H4 (cell line): ENCODE data around the gene TM7SF2. TPM values are rescaled to one million over a fixed set of nuclear protein-coding genes. Genes with fewer than 3 reads are reported as not detected.

Source experiments
- DNase-seq: peaks from one replicate; pipeline ENCODE4 v3.0.0-alpha.2; 2015; ENCODE audit warnings: low spot score
- total RNA-seq: library from RNA; depleted of rRNA; stranded (reverse); fragments of >200 nt; shearing (Covaris generic); gene quantifications from 2 replicates; pipeline ENCODE4 v1.2.3, GENCODE V29; 2014

Gene TM7SF2
- total RNA-seq, 1 experiment from 2014 or later = 3.2 TPM

DNA sequence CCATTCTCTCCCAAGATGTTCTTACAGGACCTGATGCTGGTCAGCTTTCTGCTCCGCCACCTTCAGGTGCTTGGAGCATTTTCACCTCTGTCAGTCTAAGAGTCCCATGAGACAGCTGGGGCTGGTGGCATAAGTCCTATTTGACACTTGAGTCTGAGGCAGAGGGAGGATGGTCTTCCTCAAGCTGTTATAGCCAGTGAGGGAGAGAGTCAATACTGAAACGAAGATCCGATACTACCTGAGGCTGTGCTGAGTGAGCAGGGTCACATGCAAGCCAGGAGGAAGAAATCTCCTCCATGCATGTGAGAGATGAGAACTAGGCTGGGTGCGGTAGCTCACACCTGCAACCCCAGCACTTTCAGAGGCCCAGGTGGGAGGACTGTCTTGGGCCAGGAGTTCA, 22.1 kb upstream of the TM7SF2 start:
- DNase-seq = no peak

DNA sequence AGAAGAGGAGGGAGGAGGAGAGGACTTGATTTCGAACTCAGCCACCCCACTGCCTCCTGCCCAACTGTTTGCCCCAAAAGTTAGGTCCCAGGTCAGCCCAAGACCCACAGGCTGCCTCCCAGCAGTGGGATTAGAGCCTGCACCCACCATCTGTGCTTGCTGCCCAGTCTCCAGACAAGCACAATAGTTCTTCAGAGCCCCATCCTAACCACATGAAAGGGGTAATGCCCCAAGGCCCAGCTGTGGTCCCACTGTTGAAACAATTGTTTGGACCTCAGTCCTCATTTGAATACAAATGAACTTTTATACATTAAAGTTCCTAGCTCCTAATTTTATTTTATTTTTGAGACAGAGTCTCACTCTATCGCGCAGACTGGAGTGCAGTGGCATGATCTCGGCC, 21.0 kb upstream of the TM7SF2 start:
- DNase-seq = no peak

DNA sequence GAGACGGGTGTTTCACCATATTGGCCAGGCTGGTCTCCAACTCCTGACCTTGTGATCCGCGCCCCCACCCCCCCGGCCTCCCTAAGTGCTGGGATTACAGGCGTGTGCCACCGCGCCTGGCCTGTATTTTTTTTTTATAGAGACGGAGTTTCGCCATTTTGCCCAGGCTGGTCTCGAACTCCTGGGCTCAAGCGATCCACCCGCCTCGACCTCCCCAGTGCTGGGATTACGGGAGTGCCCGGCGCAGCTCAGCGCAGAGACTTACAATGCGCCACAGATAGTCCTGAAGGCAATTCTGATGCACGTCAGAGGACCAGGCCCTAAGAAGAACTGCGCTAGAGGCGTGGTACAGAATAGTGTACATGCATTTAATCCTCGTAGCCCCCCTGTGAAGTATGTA, 16.2 kb upstream of the TM7SF2 start:
- DNase-seq = no peak

DNA sequence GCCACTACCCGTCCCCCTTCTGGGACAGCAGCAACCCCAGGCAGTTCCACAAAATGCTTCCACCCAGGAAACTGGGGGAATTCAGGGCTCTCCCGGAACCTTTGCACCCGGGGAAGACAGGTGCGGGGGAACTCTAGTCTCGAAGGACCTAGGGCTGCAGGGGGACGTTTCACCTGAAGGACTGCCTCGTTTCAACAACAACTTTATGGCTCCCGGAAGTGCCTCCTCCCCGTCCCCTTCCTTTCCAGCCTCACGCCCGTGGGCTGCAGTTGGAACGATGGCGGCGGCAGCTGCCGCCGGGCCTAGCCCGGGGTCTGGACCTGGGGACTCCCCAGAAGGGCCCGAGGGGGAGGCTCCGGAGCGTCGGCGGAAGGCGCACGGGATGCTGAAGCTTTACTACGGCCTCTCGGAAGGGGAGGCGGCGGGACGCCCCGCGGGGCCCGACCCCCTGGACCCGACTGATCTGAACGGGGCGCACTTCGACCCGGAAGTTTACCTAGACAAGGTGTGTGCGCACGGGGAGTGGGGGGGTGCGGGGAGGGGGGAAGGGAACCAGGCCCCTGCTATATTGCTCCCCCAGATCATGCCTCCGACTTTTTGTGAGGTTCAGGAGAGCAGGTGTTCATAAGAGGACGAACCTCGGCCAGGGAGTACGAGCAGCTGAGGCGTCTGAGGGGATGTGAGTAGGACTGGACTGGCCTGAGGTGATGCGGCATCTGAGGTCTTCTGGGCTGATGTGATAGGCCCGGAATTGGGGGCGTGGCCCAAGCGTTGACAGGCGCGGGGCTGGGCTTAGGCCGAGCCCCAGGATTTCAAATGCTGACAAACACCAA, 15.5 kb upstream of the TM7SF2 start, which contains the start of gene VPS51:
TSS of gene VPS51 (plus strand) at position 241 of the 833 bp plus-strand sequence. CDS start at position 278, 37 bp downstream.
- DNase-seq = peak; percentile 83

DNA sequence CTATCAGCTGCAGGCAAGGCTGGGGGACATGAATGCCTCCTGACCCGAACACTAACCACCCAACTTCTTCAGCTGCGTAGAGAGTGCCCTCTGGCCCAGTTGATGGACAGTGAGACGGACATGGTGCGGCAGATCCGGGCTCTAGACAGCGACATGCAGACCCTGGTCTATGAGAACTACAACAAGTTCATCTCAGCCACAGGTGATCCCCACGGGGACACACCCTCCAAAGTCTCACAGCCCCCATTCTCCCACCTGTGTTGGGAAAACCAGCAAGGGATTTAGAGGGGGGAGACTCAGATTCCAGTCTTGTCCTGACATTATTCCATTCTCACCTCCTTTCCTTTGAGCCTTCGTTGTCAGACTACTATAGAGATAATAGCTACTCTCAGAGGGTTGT, 14.7 kb upstream of the TM7SF2 start:
- DNase-seq = no peak

DNA sequence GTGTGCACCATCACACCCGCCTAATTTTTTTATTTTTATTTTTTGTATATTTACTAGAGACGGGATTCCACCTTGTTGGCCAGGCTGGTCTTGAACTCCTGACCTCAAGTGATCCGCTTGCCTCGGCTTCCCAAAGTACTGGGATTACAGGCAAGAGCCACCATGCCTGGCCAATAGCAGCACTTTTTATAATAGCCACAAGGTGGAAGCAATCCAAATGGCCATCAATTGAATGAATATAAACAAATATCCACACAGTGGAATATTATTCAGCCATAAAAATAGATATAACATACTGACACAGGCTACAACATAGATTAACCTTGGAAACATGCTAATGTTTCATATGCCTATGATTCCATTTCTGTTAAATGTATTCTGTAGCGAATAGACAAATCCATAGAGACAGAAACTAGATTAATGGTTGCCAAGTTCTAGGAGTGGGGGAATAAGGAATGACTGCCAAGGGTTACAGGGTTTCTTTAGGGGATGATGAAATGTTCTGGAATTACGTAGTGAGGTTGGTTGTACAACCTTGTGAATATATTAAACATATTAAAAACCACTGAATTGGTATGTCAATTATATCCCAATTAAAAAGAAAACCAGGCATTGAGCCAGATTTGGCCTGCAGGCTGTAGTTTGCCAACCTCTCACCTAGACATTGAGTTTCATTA, 10.9 kb upstream of the TM7SF2 start:
- no peak for DNase-seq

DNA sequence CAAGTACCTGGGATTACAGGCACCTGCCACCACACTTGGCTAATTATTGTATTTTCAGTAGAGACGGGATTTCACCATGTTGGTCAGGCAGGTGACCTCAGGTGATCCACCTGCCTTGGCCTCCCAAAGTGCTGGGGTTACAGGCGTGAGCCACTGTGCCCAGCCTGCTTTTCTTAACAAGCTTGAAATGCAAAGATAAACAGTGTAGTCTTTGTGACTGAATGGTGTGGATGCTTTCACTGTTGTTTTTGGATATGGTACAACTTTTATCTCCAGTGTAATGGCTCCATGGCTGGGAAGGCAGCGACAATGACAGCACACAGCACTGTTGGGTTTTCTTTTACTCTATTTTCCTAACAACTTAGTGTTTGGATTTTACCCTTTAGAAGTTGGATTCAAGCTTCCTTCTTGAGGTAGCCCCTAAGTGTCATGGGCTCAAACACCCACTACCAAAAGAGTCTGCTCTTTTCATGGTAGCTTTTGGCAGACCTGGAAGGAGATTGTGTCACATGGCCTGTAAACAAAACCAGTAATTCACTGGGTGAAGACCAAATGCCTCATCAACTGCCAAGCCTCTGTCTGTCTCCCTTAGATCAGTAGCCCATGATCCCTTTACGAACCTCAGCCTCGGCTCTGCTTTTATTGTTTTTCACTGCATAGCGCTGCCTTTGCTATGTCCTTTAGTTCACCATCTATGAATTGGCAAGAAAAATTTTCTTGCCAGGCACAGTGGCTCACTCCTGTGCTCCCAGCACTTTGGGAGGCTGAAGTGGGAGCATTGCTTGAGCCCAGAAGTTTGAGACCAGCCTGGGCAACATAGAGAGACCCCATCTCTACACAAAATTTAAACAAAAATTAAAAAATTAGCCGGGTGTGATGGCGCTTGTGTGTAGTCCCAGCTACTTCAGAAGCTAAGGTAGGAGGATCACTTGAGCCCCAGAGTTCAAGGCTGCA, 9.3 kb upstream of the TM7SF2 start:
- DNase-seq = no peak

DNA sequence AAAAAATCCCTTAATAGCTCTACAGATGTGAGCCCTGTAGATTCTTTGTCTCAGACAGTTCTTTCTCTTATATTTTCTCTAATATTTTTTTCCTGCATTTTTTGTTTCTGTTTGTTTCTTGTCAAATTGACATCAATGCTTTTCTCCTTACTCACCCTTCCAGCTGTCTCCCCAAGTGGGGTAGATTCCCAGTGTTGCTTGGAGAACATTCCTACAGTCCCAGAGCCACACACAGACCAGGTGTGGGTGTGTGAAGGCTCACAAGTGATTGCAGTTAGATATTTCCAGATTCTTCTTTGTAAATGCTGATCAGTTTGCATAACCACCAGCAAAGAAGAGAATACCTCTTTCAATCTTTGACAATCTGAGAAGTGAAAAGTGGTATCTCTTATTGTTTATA, 8.2 kb upstream of the TM7SF2 start:
- no peak for DNase-seq

DNA sequence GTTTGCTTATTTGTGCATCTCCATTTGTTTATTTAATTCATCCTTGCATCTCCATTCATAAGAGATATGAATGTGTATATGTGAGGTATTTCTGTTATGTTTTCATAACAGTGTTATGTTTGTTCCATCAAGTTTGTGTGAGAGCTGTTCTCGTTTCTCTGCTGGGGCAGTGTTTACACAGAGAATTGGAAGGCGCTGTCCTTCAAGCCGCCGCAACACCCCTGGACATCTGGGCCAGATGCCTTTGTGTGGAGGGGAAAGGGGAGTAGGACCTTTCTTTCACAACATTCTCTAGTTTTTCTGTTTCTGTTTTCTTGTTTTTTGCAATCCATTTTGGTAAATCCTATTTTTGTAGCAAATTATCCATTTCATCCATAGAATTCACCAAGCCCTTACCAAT, 7.0 kb upstream of the TM7SF2 start:
- DNase-seq = no peak

DNA sequence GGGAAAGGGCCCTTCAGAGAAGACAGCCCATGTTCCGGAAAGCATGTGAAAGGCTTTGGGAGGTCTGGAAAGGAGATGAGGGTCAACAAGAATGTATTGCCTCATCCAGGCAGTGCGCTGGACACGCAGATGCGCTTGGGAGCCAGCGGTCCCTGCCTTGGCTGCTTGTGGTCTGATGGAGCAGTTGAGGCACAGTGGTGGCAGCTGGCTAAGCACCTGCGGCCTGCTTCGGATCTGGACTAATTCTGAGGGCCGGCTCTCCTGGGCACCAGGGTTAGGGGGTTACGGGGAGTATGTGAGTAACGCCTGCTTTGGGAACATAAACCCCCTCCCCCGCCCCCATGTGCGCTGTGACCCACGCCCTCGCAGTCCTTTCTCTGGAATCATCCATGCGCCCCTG, 4.6 kb upstream of the TM7SF2 start:
- no peak for DNase-seq

DNA sequence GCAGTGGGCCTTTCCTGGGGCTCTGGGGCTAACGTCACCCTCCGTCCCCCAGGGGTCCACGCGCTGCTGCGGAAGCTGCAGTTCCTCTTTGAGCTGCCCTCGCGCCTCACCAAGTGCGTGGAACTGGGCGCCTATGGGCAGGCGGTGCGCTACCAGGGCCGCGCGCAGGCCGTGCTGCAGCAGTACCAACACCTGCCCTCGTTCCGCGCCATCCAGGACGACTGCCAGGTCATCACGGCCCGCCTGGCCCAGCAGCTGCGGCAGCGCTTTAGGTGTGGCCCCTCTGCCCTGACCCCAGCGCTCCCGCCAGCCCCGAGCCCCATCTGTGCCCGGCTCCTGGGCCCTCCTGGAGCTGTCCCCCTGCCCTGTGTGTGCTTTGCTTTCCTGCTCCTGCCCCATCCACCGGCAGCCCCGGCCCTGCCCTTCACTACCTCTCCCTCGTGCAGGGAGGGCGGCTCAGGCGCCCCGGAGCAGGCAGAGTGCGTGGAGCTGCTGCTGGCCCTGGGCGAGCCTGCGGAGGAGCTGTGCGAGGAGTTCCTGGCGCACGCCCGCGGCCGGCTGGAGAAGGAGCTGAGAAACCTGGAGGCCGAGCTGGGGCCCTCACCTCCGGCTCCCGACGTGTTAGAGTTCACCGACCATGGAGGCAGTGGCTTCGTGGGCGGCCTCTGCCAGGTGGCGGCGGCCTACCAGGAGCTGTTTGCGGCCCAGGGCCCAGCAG, 3.8 kb upstream of the TM7SF2 start:
- no peak for DNase-seq

DNA sequence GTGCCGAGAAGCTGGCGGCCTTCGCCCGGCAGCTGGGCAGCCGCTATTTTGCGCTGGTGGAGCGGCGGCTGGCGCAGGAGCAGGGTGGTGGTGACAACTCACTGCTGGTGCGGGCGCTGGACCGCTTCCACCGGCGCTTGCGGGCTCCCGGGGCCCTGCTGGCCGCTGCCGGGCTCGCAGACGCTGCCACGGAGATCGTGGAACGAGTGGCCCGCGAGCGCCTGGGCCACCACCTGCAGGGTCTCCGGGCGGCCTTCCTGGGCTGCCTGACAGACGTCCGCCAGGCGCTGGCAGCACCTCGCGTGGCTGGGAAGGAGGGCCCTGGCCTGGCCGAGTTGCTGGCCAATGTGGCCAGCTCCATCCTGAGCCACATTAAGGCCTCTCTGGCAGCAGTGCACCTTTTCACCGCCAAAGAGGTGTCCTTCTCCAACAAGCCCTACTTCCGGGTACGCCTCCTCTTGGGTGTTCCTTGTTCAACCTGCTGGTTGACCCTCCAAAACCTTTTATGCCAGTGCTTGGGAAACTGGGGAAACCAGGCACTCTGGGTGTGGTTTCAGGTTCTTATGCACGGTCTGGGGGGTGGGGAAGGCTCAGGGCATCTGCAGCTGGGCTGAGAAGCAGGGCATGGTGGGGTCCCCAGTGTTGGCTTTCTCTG, 3.1 kb upstream of the TM7SF2 start:
- no peak for DNase-seq

DNA sequence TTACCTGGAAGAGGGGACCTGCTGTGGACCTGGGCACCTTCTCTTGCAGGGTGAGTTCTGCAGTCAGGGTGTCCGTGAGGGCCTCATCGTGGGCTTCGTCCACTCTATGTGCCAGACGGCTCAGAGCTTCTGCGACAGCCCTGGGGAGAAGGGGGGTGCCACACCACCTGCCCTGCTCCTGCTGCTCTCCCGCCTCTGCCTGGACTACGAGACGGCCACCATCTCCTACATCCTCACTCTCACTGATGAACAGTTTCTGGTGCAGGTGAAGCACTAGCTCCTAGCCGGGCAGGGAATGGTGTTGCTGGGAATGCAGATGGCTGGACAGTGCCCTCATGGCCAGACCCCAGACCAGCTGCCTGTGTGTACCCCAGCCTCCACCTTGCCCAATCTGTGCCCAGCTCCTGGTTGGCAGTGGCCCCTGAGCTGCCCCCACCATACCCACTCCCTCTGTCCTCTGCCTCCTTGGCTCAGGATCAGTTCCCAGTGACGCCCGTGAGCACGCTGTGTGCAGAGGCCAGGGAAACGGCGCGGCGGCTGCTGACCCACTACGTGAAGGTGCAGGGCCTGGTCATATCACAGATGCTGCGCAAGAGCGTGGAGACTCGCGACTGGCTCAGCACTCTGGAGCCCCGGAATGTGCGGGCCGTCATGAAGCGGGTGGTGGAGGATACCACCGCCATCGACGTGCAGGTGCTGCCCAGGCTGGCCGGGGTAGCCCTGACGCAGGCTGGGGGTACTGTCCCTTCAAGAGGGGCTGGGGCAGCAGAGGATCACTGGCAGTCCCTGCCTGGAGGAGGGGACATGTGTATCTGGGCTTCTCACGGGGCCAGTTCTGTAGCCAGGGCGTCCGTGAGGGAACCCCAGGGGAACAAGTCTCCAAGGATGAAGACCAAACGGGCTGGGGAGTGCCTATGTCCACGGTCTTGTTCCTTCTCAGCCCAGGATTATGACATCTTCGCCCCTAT, 2.2 kb upstream of the TM7SF2 start:
- DNase-seq = no peak

DNA sequence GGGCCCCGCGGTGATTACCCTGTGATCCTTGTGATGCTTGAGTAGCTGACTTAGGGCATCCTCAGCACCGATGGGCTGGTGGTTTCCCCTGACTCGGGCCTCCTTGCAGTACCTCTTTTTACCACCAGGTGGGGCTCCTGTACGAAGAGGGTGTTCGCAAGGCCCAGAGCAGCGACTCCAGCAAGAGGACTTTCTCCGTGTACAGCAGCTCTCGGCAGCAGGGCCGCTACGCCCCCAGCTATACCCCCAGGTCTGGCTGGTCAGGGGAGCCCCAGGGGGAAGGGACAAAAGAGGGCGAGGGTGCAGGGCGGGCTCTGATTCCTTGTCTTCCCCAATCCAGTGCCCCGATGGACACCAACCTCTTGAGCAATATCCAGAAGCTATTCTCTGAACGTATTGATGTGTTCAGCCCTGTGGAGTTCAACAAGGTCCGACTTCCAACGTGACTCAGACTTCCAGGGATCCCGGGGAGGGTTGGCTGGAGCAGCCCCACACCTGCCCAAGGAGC, 1.3 kb upstream of the TM7SF2 start:
- DNase-seq = peak; percentile 63

DNA sequence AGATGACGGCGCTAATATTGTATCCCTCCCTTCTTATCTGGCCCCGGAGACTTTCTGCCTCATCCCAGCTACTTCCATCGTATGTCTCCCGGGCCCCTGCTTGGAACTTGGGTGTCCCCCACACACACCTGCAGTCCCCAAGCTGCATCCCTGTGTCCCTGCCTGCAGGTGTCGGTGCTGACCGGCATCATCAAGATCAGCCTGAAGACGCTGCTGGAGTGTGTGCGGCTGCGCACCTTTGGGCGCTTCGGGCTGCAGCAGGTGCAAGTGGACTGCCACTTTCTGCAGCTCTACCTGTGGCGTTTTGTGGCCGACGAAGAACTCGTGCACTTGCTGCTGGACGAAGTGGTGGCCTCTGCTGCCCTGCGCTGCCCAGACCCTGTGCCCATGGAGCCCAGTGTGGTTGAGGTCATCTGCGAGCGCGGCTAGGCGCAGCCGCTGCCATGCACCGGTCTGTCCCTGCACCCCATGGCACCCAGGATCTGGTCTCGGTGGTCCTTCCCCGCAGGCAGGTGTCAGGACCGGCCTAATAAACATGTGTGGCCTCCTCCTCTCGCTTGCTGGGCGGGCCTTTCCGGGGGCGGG, 421 bp upstream of the TM7SF2 start:
- no peak for DNase-seq

DNA sequence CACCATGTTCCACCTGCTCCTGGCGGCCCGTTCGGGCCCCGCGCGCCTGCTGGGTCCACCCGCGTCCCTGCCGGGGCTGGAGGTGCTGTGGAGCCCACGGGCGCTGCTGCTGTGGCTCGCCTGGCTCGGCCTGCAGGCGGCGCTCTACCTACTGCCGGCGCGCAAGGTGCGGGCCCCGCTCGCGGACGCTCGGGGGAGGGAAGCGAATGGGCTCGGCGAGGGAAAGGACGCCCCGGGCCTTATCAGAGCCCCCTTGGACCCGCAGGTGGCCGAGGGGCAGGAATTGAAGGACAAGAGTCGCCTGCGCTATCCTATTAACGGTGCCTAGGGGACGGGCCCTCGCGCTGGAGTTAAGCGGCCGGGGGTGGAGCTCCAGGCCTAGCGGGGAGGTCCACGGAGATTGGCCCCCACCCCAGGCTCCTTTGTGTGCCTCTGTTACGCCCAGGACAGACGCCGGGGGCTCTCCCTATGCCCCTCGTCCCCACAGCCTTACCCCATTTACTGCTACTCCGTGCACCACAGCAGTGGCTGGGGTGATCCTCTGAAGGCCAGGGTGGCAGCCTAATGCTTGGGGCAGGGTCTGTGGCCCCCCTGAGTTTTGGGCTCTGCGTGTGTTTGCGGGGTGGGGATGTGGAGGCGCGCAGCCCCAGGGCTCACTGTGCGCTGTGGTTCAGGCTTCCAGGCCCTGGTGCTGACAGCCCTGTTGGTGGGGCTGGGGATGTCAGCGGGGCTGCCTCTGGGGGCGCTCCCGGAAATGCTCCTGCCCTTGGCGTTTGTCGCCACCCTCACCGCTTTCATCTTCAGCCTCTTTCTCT, 1.1 kb downstream of the TM7SF2 start:
- DNase-seq = no peak

DNA sequence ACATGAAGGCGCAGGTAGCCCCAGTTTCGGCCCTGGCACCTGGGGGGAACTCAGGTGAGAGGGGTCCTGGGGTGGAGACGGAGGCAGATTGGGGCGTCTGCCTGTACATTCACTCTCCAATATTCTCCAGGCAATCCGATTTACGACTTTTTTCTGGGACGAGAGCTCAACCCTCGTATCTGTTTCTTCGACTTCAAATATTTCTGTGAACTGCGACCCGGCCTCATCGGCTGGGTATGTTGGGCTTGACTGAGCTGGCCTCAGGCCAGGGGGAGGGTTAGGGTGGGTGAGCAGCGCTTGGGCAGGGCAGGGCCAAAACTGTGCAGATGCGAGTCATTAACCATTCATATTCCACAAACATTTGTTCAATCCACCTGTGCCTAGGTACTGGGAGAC, 1.7 kb downstream of the TM7SF2 start:
- DNase-seq = no peak

DNA sequence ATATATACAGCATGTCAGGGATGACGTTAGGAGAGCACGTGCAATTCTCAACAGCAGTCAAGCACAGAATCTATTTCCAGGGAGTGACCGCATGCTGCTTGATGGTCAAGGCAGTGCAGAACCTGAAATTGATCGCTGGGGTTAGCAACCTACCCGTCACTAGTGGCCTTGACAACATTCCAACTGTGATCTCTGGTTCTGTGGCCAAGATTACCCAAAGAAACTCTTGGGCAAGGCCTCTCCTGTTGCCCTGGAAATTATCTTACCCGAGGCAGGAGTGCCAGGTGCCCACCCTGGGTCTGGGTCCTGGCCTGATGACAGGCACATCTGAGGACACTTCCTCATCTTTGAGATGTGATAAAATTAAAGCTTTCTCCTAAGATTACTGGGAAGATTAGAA, 2.2 kb downstream of the TM7SF2 start:
- DNase-seq = no peak
